KMS-11 (cell line): ENCODE measurements around the gene SULT1A2.
"Not testable (repeated sequence)": the region's sequence is repeated elsewhere in the genome, so short reads cannot be mapped to it uniquely, and the experiment has no call there.

Source experiments
- H2AFZ ChIP-seq: fragments of 200-600 bp; sonication (generic); 2 replicates; pipeline ENCODE4 v1.6.1; 2016; ENCODE audit warnings: antibody characterized with exemption, mixed run types, low read depth
- H3K27ac ChIP-seq: fragments of 200-600 bp; sonication (generic); 2 replicates; pipeline ENCODE4 v1.6.1; 2016; ENCODE audit warnings: mild to moderate bottlenecking, mixed run types
- H3K27me3 ChIP-seq: fragments of 200-600 bp; sonication (generic); 2 replicates; pipeline ENCODE4 v1.6.1; 2017; ENCODE audit warnings: mild to moderate bottlenecking, low read depth, mixed run types, moderate library complexity; ENCODE audit not compliant: insufficient read depth
- H3K36me3 ChIP-seq: fragments of 200-600 bp; sonication (generic); 2 replicates; pipeline ENCODE4 v1.6.1; 2017; ENCODE audit warnings: mild to moderate bottlenecking, mixed run types; ENCODE audit not compliant: insufficient read depth
- H3K4me1 ChIP-seq: fragments of 200-600 bp; sonication (generic); 2 replicates; pipeline ENCODE4 v1.6.1; 2016; ENCODE audit warnings: mild to moderate bottlenecking, low read depth, mixed run types; ENCODE audit not compliant: poor library complexity, severe bottlenecking
- H3K4me2 ChIP-seq: fragments of 200-600 bp; sonication (generic); 2 replicates; pipeline ENCODE4 v1.7.0; 2016; ENCODE audit warnings: mild to moderate bottlenecking, mixed run types
- H3K4me3 ChIP-seq: fragments of 200-600 bp; sonication (generic); IDR thresholded peaks from 2 replicates; pipeline ENCODE4 v1.6.1; 2017; ENCODE audit warnings: low read depth, low read length, mixed read lengths; ENCODE audit not compliant: insufficient read depth
- H3K79me2 ChIP-seq: fragments of 200-600 bp; sonication (generic); 2 replicates; pipeline ENCODE4 v1.6.1; 2016; ENCODE audit warnings: low read depth, mixed run types; ENCODE audit not compliant: insufficient read depth
- H3K9ac ChIP-seq: fragments of 200-600 bp; sonication (generic); 2 replicates; pipeline ENCODE4 v1.6.1; 2016; ENCODE audit warnings: mild to moderate bottlenecking, mixed run types
- H4K20me1 ChIP-seq: fragments of 200-600 bp; sonication (generic); 2 replicates; pipeline ENCODE4 v1.6.1; 2016; ENCODE audit warnings: mild to moderate bottlenecking, mixed run types; ENCODE audit not compliant: insufficient read depth
- CTCF ChIP-seq: fragments of 200-600 bp; sonication (generic); conservative IDR thresholded peaks from 2 replicates; pipeline ENCODE4 v1.6.1; 2017; ENCODE audit warnings: low read depth, mild to moderate bottlenecking, antibody characterized with exemption, low read length, moderate library complexity, mixed read lengths

Gene SULT1A2

GRCh38 chr16:28623172-28623711 lies 26.4 kb upstream of the SULT1A2 start:
- Histone ChIP-seq H3K27ac (peak overlapping the region; percentile 64), H3K79me2 (peaks cover 15% of the 10 kb centered on the region; the same call in 1 of the 2 replicates), H3K4me1 (peaks cover 13% of the 10 kb centered on the region), H3K9ac (peak overlapping the region; percentile 86), H3K4me3 (no peak overlapping the region), H4K20me1 (no peaks in the 10 kb centered on the region), H3K4me2 (peak overlapping the region; percentile 42; the same call in 1 of the 2 replicates), H3K27me3 (no peaks in the 10 kb centered on the region), H2AFZ (peak overlapping the region; percentile 76), H3K36me3 (no peaks in the 10 kb centered on the region; the same call in none of the 2 replicates)
- no peak for TF ChIP-seq CTCF

DNA sequence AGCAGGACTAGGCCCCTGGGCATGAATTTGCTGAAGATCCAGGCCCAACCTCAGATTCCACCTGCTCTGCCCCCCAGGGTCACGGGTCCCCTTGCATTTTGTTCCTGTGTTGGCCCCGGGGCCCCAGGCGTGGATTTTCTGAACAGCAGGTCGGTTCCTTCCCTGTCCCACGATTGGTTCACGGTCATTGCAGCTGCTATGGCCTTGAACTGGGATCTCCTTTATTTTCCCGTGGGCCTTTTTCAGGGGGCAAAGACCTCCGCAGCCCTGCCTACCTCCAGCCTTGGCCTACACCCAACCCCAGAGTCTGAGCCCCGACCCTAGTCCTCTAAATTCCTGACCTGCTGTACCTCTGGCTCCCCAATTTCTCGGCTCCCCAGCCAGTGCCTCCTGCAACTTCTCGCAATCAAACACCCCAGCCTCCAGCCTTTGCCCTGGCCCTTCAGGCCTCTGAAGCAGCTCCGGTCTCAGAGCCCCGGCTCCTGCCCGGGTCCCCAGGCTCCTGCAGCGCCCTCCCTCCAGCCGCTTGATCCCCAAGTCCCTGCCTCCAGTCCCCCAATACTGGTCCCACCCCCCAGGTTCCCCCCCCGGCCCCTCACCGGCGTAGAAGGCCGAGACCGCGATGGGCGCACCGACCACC lies 25.8 kb upstream of the SULT1A2 start:
- not testable (repeated sequence) for H3K36me3 ChIP-seq, H3K27me3 ChIP-seq, H3K4me3 ChIP-seq, H4K20me1 ChIP-seq
- H3K27ac ChIP-seq = peak overlapping the region; percentile 64
- peak overlapping the region; percentile 86 for H3K9ac ChIP-seq
- peak overlapping the region; percentile 76 for H2AFZ ChIP-seq
- H3K4me2 ChIP-seq = peak overlapping the region; percentile 59
- peaks cover 13% of the 10 kb centered on the region for H3K4me1 ChIP-seq
- peaks cover 15% of the 10 kb centered on the region; the same call in 1 of the 2 replicates for H3K79me2 ChIP-seq

DNA sequence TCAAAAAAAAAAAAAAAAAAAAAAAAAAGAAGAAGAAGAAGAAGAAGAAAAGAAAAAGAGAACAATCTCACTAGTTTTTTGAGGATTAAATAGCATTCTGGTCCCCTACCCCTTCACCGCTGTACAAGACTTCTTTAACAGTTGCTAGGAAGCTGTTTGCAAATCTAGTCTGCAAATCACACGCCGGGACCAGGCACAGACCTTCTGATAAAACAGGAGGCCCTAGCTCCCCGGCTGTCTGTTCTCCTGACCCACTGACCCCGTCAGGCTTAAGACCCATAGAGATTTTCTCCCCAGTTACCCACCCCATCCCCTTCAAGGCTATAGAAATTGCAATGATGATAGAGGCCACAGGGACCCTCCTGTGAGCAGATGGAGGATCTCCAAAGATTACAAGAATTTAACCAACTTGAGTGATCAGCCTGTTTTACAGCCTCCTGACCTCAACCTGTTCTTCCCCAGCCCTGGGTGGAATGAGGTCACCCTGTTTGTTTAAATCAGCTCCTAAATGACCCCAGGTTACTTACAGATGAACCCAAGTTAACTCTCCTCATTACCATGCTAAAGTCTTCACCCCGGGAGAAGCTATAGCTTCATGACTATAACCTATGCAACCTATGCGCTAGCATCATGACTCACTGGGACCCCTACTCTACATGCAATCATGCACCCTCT lies 24.8 kb upstream of the SULT1A2 start:
- H3K9ac ChIP-seq = no peak overlapping the region
- no peak for TF ChIP-seq CTCF
- peaks cover 15% of the 10 kb centered on the region; the same call in 1 of the 2 replicates for H3K79me2 ChIP-seq
- H2AFZ ChIP-seq = no peak overlapping the region
- no peaks in the 10 kb centered on the region for H4K20me1 ChIP-seq
- peak overlapping the region; percentile 59; the same call in 1 of the 2 replicates for H3K4me2 ChIP-seq
- H3K27me3 ChIP-seq = no peaks in the 10 kb centered on the region
- no peak overlapping the region for H3K4me3 ChIP-seq
- no peak overlapping the region for H3K27ac ChIP-seq
- H3K36me3 ChIP-seq = no peaks in the 10 kb centered on the region; the same call in none of the 2 replicates
- peaks cover 13% of the 10 kb centered on the region for H3K4me1 ChIP-seq

- not testable (repeated sequence) for H3K4me3 ChIP-seq, H3K9ac ChIP-seq, H3K27ac ChIP-seq, H3K4me2 ChIP-seq, H3K27me3 ChIP-seq, H3K36me3 ChIP-seq, H2AFZ ChIP-seq, H4K20me1 ChIP-seq
- Histone ChIP-seq H3K79me2 (peaks cover 15% of the 10 kb centered on the region; the same call in 1 of the 2 replicates), H3K4me1 (peaks cover 13% of the 10 kb centered on the region)
Measured at GRCh38 chr16:28620316-28620715, 23.5 kb upstream of the SULT1A2 start.

DNA sequence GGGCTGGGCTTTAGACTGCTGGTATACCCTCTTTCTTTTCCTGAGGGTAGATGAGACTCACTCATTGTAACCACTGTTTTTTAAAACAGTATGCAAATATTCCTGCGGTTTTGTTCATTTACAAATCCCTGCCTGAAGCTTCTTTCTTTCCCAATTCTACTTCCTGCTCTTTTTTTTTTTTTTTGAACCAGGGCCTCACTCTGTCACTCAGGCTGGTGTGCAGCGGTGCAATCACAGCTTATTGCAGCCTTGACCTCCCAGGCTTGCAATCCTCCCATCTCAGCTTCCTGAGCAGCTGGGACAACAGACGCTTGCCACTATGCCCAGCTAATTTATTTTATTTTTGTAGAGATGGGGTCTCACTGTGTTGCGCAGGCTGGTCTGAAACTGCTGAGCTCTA lies 21.0 kb upstream of the SULT1A2 start:
- Histone ChIP-seq H3K9ac (no peak overlapping the region), H3K4me1 (peaks cover 7% of the 10 kb centered on the region), H2AFZ (no peak overlapping the region), H4K20me1 (no peaks in the 10 kb centered on the region), H3K36me3 (no peaks in the 10 kb centered on the region; the same call in none of the 2 replicates), H3K79me2 (peaks cover 15% of the 10 kb centered on the region; the same call in 1 of the 2 replicates), H3K27me3 (no peaks in the 10 kb centered on the region), H3K4me3 (no peak overlapping the region), H3K27ac (no peak overlapping the region), H3K4me2 (no peak overlapping the region)
- TF ChIP-seq CTCF = no peak
